HL-60 (cell line): ENCODE results near the gene U2AF1L4.

Experiments used
- DNase-seq, 2 experiments: peaks; one replicate each; pipeline ENCODE4 v3.0.0-alpha.2; 2010 to 2020; ENCODE audit warnings: low read depth in 1 of 2, low spot score in 1 of 2
- H3K27ac ChIP-seq: fragments of 250-450 bp; sonication (Bioruptor Pico); replicated peaks from 2 replicates; pipeline ENCODE4 v1.5.1; 2020; ENCODE audit warnings: mild to moderate bottlenecking, moderate library complexity
- H3K27me3 ChIP-seq: fragments of 250-450 bp; sonication (Bioruptor Pico); 2 replicates; pipeline ENCODE4 v1.5.1; 2021; ENCODE audit warnings: mild to moderate bottlenecking, moderate library complexity; ENCODE audit not compliant: insufficient read depth, poor library complexity, severe bottlenecking
- H3K4me3 ChIP-seq: replicated peaks from 2 replicates; pipeline ENCODE4 v1.5.1; 2011; ENCODE audit warnings: mild to moderate bottlenecking, control low read depth, low read length; ENCODE audit not compliant: insufficient read depth
- GABPA ChIP-seq: IDR thresholded peaks from 2 replicates; pipeline ENCODE4 v1.6.1; 2012; ENCODE audit warnings: low read depth
- POLR2AphosphoS5 ChIP-seq: IDR thresholded peaks from 2 replicates; pipeline ENCODE4 v1.6.1; 2012; ENCODE audit warnings: low read depth
- SPI1 ChIP-seq: IDR thresholded peaks from 2 replicates; pipeline ENCODE4 v1.6.1; 2012; ENCODE audit warnings: low read depth, mild to moderate bottlenecking, borderline replicate concordance
- long read RNA-seq: library from polyadenylated mRNA; unstranded; transcript quantifications from one replicate; pipeline ENCODE4 v2.0.0, GENCODE V29; 2020
- TF ChIP-seq, protein P1 (sequence below): IDR thresholded peaks from one replicate; pipeline ENCODE4 v1.5.1; 2011; ENCODE audit warnings: low read length, control low read depth, inconsistent platforms; ENCODE audit not compliant: insufficient read depth
- TF ChIP-seq, protein P2 (sequence below): IDR thresholded peaks from 2 replicates; pipeline ENCODE4 v1.6.1; 2012; ENCODE audit warnings: low read depth; ENCODE audit not compliant: insufficient replicate concordance

The U2AF1L4 gene, protein sequence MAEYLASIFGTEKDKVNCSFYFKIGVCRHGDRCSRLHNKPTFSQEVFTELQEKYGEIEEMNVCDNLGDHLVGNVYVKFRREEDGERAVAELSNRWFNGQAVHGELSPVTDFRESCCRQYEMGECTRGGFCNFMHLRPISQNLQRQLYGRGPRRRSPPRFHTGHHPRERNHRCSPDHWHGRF
- long read RNA-seq, transcript U2AF1L4-213 (3 exons, 1,763 nt), result major isoform, 7 of 64 reads
- long read RNA-seq, partial matches to known transcripts, result 4 of 64 reads
- long read RNA-seq, other reads (novel, unspliced or antisense), result 53 of 64 reads

DNA sequence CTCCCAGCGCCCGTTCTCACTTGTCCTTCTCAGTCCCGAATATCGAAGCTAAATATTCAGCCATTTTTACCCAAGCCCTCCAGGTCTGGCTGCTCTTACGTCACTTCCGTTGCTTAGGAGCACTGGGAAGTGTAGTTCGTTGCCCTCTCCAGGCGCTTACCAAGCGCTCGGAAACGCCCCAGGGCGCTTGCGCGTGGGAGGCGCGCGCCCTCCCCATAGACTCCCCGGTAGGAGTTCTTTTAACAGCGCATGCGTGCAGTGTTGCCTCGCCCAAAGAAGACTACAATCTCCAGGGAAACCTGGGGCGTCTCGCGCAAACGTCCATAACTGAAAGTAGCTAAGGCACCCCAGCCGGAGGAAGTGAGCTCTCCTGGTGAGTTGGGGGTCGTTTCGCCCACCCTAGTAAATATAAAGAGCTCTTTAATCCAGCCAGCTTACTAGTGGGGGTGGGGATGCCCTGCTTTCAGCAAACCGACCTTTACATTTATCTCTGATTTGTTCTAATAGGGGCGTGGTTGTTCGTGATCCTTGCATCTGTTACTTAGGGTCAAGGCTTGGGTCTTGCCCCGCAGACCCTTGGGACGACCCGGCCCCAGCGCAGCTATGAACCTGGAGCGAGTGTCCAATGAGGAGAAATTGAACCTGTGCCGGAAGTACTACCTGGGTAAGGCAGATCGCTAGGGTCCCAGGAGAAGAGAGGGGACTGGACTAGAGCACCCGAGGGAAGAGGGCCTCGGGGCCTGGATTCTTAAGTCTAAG lies at the start of gene U2AF1L4, which contains the start of gene PSENEN:
Gene U2AF1L4 (minus strand): TSS at position 91 of the 759 bp plus-strand sequence. CDS start 27 bp downstream, at position 64.
Gene PSENEN (plus strand): TSS at position 324 of the 759 bp plus-strand sequence. CDS start 280 bp downstream, at position 604.
- TF ChIP-seq SPI1 (peak; percentile 36; the same call in 1 of the 2 replicates), GABPA (peak; percentile 88), POLR2AphosphoS5 (no peak)
- H3K27me3 ChIP-seq, result no peaks in the 10 kb centered on the region
- DNase-seq, result peak; percentile 98 to 99
- H3K27ac ChIP-seq, result peak within 1 kb of the TSS; percentile 98
- peak within 1 kb of the TSS; percentile 79 for H3K4me3 ChIP-seq

DNA sequence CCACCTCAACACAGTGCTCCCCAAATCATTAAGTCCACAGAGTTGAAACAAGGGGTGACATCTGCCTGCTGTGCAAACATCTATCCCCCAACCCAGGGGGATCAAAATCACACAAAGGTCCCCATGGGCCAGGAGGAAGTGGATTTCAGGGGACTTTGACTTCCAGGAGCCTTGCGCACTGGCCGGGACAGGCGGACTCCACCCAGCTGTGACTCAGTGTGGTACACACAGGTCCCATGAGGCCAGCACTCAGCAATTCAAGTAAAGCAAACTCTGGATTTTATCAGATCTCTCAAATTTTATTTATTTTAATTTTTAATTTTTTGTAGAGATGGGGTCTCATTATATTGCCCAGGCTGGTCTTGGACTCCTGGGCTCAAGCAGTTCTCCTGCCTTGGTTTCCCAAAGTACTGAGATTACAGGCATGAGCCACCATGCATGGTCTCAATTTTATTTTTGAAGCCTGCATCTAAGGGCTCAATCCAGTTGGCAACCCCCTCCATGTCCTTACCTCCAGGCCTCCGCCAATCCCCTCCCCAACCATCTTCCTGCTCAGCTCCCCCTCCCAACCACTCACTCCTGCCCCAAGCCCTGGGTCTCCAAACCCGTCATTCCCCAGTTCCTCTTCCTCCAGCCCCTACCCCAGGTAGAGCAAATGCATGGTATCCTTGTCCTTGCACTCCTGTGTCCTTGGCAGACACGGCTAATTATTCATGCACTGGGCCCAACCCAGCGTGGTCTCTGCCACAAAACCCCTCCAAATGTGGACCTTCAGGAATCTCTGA lies 48.4 kb upstream of the U2AF1L4 start:
- DNase-seq, result no peak

DNA sequence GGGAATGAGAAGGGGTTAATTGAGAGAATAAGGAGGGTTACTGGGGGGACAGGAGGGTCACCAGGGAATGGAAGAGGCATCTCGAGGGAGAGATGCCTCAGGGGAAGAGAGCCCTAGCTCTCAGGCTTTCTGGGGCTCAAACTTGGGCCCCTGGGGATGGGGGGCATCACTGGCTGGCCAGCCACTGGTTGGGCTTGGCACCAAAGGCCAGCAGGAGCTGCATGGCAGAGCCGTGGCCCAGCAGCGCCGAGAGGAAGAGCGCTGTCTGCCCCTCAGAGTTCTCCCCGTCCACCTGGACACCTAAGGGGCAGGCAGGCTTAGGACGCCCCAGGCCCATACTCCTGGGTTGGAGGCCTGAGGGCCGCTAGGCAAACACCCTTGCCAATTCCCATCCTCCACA lies 47.7 kb upstream of the U2AF1L4 start:
- Histone ChIP-seq H3K4me3 (no peak overlapping the region), H3K27ac (no peak overlapping the region), H3K27me3 (peaks cover 8% of the 10 kb centered on the region)
- no peak for DNase-seq
- TF ChIP-seq, protein P1, sequence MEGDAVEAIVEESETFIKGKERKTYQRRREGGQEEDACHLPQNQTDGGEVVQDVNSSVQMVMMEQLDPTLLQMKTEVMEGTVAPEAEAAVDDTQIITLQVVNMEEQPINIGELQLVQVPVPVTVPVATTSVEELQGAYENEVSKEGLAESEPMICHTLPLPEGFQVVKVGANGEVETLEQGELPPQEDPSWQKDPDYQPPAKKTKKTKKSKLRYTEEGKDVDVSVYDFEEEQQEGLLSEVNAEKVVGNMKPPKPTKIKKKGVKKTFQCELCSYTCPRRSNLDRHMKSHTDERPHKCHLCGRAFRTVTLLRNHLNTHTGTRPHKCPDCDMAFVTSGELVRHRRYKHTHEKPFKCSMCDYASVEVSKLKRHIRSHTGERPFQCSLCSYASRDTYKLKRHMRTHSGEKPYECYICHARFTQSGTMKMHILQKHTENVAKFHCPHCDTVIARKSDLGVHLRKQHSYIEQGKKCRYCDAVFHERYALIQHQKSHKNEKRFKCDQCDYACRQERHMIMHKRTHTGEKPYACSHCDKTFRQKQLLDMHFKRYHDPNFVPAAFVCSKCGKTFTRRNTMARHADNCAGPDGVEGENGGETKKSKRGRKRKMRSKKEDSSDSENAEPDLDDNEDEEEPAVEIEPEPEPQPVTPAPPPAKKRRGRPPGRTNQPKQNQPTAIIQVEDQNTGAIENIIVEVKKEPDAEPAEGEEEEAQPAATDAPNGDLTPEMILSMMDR, result no peak
- TF ChIP-seq GABPA (no peak), SPI1 (no peak), POLR2AphosphoS5 (no peak)
- TF ChIP-seq, protein P2, sequence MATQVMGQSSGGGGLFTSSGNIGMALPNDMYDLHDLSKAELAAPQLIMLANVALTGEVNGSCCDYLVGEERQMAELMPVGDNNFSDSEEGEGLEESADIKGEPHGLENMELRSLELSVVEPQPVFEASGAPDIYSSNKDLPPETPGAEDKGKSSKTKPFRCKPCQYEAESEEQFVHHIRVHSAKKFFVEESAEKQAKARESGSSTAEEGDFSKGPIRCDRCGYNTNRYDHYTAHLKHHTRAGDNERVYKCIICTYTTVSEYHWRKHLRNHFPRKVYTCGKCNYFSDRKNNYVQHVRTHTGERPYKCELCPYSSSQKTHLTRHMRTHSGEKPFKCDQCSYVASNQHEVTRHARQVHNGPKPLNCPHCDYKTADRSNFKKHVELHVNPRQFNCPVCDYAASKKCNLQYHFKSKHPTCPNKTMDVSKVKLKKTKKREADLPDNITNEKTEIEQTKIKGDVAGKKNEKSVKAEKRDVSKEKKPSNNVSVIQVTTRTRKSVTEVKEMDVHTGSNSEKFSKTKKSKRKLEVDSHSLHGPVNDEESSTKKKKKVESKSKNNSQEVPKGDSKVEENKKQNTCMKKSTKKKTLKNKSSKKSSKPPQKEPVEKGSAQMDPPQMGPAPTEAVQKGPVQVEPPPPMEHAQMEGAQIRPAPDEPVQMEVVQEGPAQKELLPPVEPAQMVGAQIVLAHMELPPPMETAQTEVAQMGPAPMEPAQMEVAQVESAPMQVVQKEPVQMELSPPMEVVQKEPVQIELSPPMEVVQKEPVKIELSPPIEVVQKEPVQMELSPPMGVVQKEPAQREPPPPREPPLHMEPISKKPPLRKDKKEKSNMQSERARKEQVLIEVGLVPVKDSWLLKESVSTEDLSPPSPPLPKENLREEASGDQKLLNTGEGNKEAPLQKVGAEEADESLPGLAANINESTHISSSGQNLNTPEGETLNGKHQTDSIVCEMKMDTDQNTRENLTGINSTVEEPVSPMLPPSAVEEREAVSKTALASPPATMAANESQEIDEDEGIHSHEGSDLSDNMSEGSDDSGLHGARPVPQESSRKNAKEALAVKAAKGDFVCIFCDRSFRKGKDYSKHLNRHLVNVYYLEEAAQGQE, result no peak

More for the DNA sequence above, 48.4 kb upstream of the U2AF1L4 start:
- no peak overlapping the region for H3K4me3 ChIP-seq
- TF ChIP-seq, protein P2, result no peak
- TF ChIP-seq, protein P1, result no peak
- no peak overlapping the region for H3K27ac ChIP-seq
- H3K27me3 ChIP-seq, result peaks cover 8% of the 10 kb centered on the region

DNA sequence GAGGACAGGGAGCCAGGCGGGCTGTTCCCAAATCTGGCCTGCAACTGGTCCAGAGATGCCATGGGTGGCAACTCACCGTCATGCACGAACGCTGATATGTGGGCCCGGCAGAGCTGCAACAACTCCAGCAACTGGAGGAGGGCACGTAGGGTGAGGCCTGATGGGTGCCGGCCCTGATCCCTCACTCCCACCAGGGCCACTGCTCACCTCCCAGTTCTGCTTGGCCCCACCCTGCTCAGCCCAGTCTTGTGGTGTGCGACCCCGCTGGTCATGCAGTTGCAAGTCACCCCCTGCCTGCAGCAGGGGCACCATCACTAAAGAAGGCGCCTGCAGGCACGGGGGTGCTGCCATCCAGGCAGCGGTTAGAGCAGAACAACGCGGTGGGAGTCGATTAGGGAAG lies 47.1 kb upstream of the U2AF1L4 start:
- TF ChIP-seq, protein P1, result no peak
- TF ChIP-seq POLR2AphosphoS5 (no peak), SPI1 (no peak), GABPA (no peak)
- TF ChIP-seq, protein P2, result no peak
- Histone ChIP-seq H3K27ac (no peak overlapping the region), H3K27me3 (peaks cover 8% of the 10 kb centered on the region), H3K4me3 (no peak overlapping the region)
- no peak for DNase-seq
